Neuronal stem cell (in vitro differentiated cells): ENCODE data around the gene KCTD5.
"Not testable (repeated sequence)": the region's sequence is repeated elsewhere in the genome, so short reads cannot be mapped to it uniquely, and the experiment has no call there.

ENCODE experiments used
- DNase-seq: peaks from one replicate; pipeline ENCODE4 v3.0.0-alpha.2; 2013; ENCODE audit warnings: low spot score
- H2AFZ ChIP-seq: one replicate; pipeline ENCODE4 v1.6.1; 2013; ENCODE audit warnings: mild to moderate bottlenecking, low read length, inconsistent platforms
- H2AK5ac ChIP-seq: 2 replicates; pipeline ENCODE4 v1.6.1; 2013; ENCODE audit warnings: low read depth, mild to moderate bottlenecking, inconsistent platforms, low read length, moderate library complexity, mixed read lengths
- H2BK120ac ChIP-seq: 2 replicates; pipeline ENCODE4 v1.6.1; 2013; ENCODE audit warnings: low read depth, mild to moderate bottlenecking, inconsistent platforms, low read length, moderate library complexity, mixed read lengths
- H2BK12ac ChIP-seq: one replicate; pipeline ENCODE4 v1.6.1; 2013; ENCODE audit warnings: low read length, inconsistent platforms
- H2BK15ac ChIP-seq: 2 replicates; pipeline ENCODE4 v1.6.1; 2013; ENCODE audit warnings: mild to moderate bottlenecking, low read length, inconsistent platforms, mixed read lengths
- H2BK5ac ChIP-seq: one replicate; pipeline ENCODE4 v1.6.1; 2013; ENCODE audit warnings: inconsistent platforms, mild to moderate bottlenecking, low read length, moderate library complexity
- H3K14ac ChIP-seq: one replicate; pipeline ENCODE4 v1.6.1; 2013; ENCODE audit warnings: low read length, inconsistent platforms
- H3K18ac ChIP-seq: 2 replicates; pipeline ENCODE4 v1.6.1; 2013; ENCODE audit warnings: low read length, inconsistent platforms
- H3K23ac ChIP-seq: 2 replicates; pipeline ENCODE4 v1.6.1; 2013; ENCODE audit warnings: low read depth, mild to moderate bottlenecking, mixed read lengths, low read length, inconsistent platforms; ENCODE audit not compliant: poor library complexity
- H3K27ac ChIP-seq: replicated peaks from 3 replicates; pipeline ENCODE4 v1.5.1; 2013; ENCODE audit warnings: low read length, inconsistent platforms
- H3K27me3 ChIP-seq, 3 experiments: 2 replicates each; pipeline ENCODE4 v1.6.1; 2013; ENCODE audit warnings: low read length in 3 of 3, mild to moderate bottlenecking in 2 of 3, inconsistent platforms in 1 of 3, low read depth in 1 of 3, mixed read lengths in 1 of 3, moderate library complexity in 1 of 3; ENCODE audit not compliant: control insufficient read depth in 3 of 3, insufficient read depth in 3 of 3
- H3K36me3 ChIP-seq, 2 donors: replicated peaks in 1 of 2; 2 replicates each; pipeline ENCODE4 v1.6.1; 2013; ENCODE audit warnings: low read length in 2 of 2; ENCODE audit not compliant: control insufficient read depth in 2 of 2, insufficient read depth in 2 of 2
- H3K4ac ChIP-seq: 2 replicates; pipeline ENCODE4 v1.6.1; 2013; ENCODE audit warnings: inconsistent platforms, mild to moderate bottlenecking, low read length, moderate library complexity
- H3K4me1 ChIP-seq, 2 donors: 1 replicate in 1 of 2; 2 replicates in 1 of 2; pipeline ENCODE4 v1.6.1; 2013; ENCODE audit warnings: low read length in 2 of 2, low read depth in 1 of 2; ENCODE audit not compliant: control insufficient read depth in 2 of 2, insufficient read depth in 1 of 2
- H3K4me2 ChIP-seq: one replicate; pipeline ENCODE4 v1.6.1; 2013; ENCODE audit warnings: mild to moderate bottlenecking, low read length, inconsistent platforms; ENCODE audit not compliant: insufficient read depth, poor library complexity, severe bottlenecking
- H3K4me3 ChIP-seq, 2 donors: 2 replicates each; pipeline ENCODE4 v1.5.1; 2013; ENCODE audit warnings: low read length in 2 of 2, mild to moderate bottlenecking in 2 of 2, inconsistent platforms in 1 of 2, moderate library complexity in 1 of 2
- H3K79me1 ChIP-seq: one replicate; pipeline ENCODE4 v1.6.1; 2013; ENCODE audit warnings: low read depth, mild to moderate bottlenecking, inconsistent platforms, low read length, moderate library complexity
- H3K9ac ChIP-seq: one replicate; pipeline ENCODE4 v1.6.1; 2013; ENCODE audit warnings: mild to moderate bottlenecking, low read depth, low read length, inconsistent platforms; ENCODE audit not compliant: poor library complexity
- H3K9me3 ChIP-seq, 2 donors: replicated peaks in 1 of 2; 2 replicates each; pipeline versions ENCODE3 to v1.6.1; 2013; ENCODE audit warnings: low read length in 2 of 2, mild to moderate bottlenecking in 2 of 2, inconsistent platforms in 1 of 2, low read depth in 1 of 2, mixed read lengths in 1 of 2, moderate library complexity in 1 of 2; ENCODE audit not compliant: control insufficient read depth in 2 of 2, insufficient read depth in 1 of 2
- H4K8ac ChIP-seq: one replicate; pipeline ENCODE4 v1.6.1; 2013; ENCODE audit warnings: low read depth, mild to moderate bottlenecking, inconsistent platforms, low read length, moderate library complexity
- H4K91ac ChIP-seq: one replicate; pipeline ENCODE4 v1.6.1; 2013; ENCODE audit warnings: low read length, low read depth, mild to moderate bottlenecking, inconsistent platforms; ENCODE audit not compliant: poor library complexity
- WGBS, 2 donors: extraction: QIAGEN DNeasy Blood & Tissue Kit; methylation state at CpG; one replicate each; pipeline ENCODE4 v1.1.7; 2013; ENCODE audit warnings: missing lambda C conversion rate in 2 of 2, mixed read lengths in 1 of 2; ENCODE audit not compliant: insufficient read length in 2 of 2, insufficient replicate concordance in 1 of 2; ENCODE audit errors: extremely low coverage in 2 of 2; 5-methylcytosine and 5-hydroxymethylcytosine counted together

KCTD5 gene

DNA sequence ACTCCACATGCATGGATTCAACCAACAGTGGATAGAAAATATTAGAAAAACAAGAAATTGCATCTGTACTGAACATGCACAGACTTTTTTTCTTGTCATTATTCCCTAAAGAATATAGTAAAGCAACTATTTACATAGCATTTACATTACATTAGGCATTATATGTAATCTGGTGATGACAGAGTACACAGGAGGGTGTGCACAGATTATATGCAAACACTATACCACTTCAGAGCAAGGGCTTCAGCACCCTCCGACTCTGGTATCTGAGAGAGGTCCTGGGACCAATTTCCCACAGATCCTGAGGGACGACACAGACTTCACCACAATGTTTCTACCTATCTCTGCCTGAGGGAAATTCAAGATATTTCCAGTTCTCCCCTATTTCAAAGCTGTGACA is 25.3 kb upstream of the KCTD5 start:
- H4K8ac ChIP-seq, result no peak overlapping the region
- H2AK5ac ChIP-seq, result no peak overlapping the region
- no peak overlapping the region for H4K91ac ChIP-seq
- no peak overlapping the region for H3K4me3 ChIP-seq
- WGBS, 2 donors, result no CpG with 5 or more reads among the region's 2 CpGs
- H3K4me2 ChIP-seq, result no peak overlapping the region
- no peaks in the 10 kb centered on the region for H3K79me1 ChIP-seq
- H3K9ac ChIP-seq, result no peak overlapping the region
- H3K14ac ChIP-seq, result no peak overlapping the region
- H3K27ac ChIP-seq, result no peak overlapping the region
- no peak overlapping the region for H2BK120ac ChIP-seq
- no peak overlapping the region for H3K23ac ChIP-seq
- H3K27me3 ChIP-seq, result no peaks in the 10 kb centered on the region
- H2BK5ac ChIP-seq, result no peak overlapping the region
- H2BK12ac ChIP-seq, result no peak overlapping the region
- no peak overlapping the region for H2AFZ ChIP-seq
- H3K4me1 ChIP-seq, result no peaks in the 10 kb centered on the region
- H2BK15ac ChIP-seq, result no peak overlapping the region
- no peak for DNase-seq
- no peak overlapping the region for H3K4ac ChIP-seq
- H3K36me3 ChIP-seq, result no peaks in the 10 kb centered on the region
- no peak overlapping the region for H3K18ac ChIP-seq
- H3K9me3 ChIP-seq, result no peaks in the 10 kb centered on the region

DNA sequence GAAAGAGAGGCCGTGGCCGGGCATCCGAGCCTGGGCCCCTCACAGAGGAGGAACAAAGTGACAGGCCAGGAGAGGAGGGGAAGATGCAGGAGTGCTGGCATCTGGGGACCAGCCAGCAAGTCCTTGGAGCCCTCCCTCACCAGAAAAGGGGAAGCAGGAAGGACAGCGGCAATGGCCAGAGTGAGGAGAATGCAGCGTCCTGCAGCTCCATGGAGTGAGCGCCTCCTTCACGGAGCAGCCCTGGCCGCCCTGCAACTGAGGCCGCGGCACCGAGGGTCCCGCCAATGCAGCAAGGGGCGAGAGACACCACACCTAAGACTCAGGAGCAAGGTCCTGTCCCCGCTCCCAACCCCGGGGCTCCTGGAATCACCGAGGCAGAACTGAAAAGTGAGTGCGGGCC is 24.5 kb upstream of the KCTD5 start:
- not testable (repeated sequence) for H2BK5ac ChIP-seq, H4K8ac ChIP-seq, H3K9me3 ChIP-seq, H2BK15ac ChIP-seq, H3K79me1 ChIP-seq, H2BK12ac ChIP-seq, H3K23ac ChIP-seq, H3K4ac ChIP-seq, H3K9ac ChIP-seq, DNase-seq, H3K18ac ChIP-seq, H2AFZ ChIP-seq, H4K91ac ChIP-seq, H3K27me3 ChIP-seq, H3K14ac ChIP-seq, H3K4me3 ChIP-seq, H3K4me2 ChIP-seq, H2BK120ac ChIP-seq, H2AK5ac ChIP-seq, H3K36me3 ChIP-seq, H3K27ac ChIP-seq, H3K4me1 ChIP-seq
- no CpG with 5 or more reads among the region's 17 CpGs for WGBS, 2 donors

DNA sequence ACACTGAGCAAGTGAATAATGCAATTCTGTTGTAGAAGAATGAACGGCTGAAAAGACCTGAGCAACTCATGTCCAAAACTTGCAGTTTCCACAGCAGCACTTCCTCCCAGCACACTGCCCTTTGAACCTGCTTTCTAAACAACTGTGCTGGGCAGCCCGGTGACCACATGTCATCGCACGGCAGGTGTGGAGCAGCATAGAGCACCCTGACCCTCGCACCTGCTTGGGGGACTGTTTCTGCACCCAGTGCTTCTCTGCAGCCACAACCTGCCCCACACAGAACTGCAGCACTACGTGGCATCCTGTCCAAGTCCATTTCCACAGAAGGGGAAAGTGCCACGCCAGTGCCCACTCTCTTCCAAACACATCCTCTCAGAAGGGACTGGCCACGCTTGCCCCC is 22.8 kb upstream of the KCTD5 start:
- H4K91ac ChIP-seq, H2AFZ ChIP-seq, H2BK120ac ChIP-seq, H3K4me3 ChIP-seq, H3K27me3 ChIP-seq, H3K9ac ChIP-seq, H3K18ac ChIP-seq, H3K14ac ChIP-seq, H3K4me2 ChIP-seq, H2BK15ac ChIP-seq, H2BK12ac ChIP-seq, H3K9me3 ChIP-seq, H3K36me3 ChIP-seq, H3K79me1 ChIP-seq, H4K8ac ChIP-seq, H3K23ac ChIP-seq, H3K4ac ChIP-seq, H3K27ac ChIP-seq, DNase-seq, H3K4me1 ChIP-seq, H2AK5ac ChIP-seq, H2BK5ac ChIP-seq: not testable (repeated sequence)
- WGBS, 2 donors, result no CpG with 5 or more reads among the region's 8 CpGs

DNA sequence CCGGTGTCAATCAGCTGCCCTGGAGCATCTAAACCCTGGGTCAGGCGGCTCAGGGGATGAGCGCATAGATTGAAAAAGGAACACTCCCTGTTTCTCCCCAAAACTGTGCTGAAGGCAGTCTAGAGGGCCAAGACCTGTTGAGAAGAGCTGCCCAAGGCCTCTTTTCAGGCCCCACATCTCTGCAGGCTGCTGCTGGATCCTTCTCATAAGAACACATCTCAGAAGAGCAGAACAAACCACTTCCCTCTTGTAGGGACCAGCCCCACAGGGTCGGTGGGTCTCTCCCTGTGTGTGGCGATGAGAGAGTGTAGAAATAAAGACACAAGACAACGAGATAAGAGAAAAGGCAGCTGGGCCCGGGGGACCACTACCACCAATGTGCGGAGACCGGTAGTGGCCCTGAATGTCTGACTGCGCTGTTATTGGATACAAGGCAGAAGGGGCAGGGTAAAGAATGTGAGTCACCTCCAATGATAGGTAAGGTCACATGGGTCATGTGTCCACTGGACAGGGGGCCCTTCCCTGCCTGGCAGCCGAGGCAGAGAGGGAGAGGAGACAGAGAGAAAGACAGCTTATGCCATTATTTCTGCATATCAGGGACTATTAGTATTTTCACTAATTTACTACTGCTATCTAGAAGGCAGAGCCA is 22.2 kb upstream of the KCTD5 start:
- not testable (repeated sequence) for H4K8ac ChIP-seq, H3K4me3 ChIP-seq, H2AK5ac ChIP-seq, H2AFZ ChIP-seq, H3K4ac ChIP-seq, H2BK12ac ChIP-seq, DNase-seq, H3K27ac ChIP-seq, H2BK120ac ChIP-seq, H3K9me3 ChIP-seq, H4K91ac ChIP-seq, H2BK5ac ChIP-seq, H3K9ac ChIP-seq, H3K18ac ChIP-seq, H2BK15ac ChIP-seq, H3K4me2 ChIP-seq, H3K27me3 ChIP-seq, H3K14ac ChIP-seq, H3K23ac ChIP-seq, H3K36me3 ChIP-seq, H3K4me1 ChIP-seq, H3K79me1 ChIP-seq
- WGBS, 2 donors, result no CpG with 5 or more reads among the region's 11 CpGs
